Activated CD8-positive, alpha-beta memory T cell treated with anti-CD3 and anti-CD28 coated beads, Interleukin-2, amount 50 U/mL, for 48 hours (primary cell): ENCODE data around the gene FKBP1B.
"Not testable (repeated sequence)": the region's sequence is repeated elsewhere in the genome, so short reads cannot be mapped to it uniquely, and the experiment has no call there.

ENCODE experiments used
- DNase-seq: peaks from one replicate; pipeline ENCODE4 v3.0.0-alpha.2; 2020

The FKBP1B gene

GRCh38 chr2:24072259-24072658 lies 22.7 kb downstream of the FKBP1B start:
- DNase-seq, result no peak

DNA sequence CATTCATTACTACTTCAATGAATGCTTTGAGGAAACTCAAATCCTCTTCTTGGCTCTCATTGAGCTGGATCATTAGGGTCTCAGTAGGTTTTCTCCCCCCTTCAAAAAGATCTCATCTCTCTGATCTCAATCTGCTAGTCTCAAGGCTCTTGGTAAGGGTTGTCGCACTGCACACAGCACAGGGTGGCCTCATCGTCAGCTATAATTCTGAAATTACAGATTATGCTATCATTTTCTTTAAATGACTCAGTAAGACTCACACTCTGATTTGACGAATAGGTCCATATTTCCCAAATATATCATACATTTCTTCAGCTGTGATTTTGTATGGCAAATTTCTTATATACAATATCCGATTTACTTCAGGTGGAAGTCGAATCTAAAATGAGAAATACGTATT lies 24.3 kb downstream of the FKBP1B start:
- peak; percentile 48 for DNase-seq

- DNase-seq, result peak; percentile 37
Measured at GRCh38 chr2:24075259-24075658, 25.7 kb downstream of the FKBP1B start.

- peak; percentile 98 for DNase-seq
Measured at GRCh38 chr2:24075915-24076848, 26.6 kb downstream of the FKBP1B start, which contains the start of gene SF3B6. SF3B6 (minus strand) TSS chr2:24076326; CDS start chr2:24076229, 97 bp downstream.

DNA sequence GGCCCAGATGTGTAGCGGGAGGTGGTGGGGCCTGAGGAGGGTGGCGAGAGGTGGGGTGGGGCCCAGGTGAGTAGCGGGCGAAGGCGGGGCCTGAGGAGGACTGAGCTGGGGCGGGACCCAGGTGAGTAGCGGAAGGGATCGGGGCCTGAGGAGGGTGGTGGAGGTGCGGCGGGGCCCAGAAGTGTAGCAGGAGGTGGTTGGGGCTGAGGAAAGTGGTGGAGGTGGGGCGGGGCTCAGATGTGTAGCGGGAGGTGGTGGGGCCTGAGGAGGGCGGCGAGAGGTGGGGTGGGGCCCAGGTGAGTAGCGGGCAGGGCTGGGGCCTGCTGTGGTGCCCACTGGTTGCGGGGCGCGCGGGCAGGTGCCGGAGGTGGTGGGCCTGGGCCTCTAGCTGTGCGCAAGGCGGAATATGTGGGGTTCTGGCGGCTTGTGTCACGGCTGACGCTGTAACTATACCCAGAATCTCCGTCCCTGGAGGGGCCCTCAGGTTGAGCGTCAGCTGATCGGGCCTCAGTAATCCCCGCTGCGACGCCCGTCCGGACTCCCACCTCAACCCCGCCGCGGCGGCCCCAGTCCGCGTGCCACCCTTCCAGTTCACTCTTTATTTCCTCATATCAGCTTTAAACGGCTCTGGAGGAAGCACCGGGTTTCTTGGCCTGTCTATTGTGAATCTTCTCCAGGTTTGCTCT lies 27.5 kb downstream of the FKBP1B start:
- peak; percentile 59 for DNase-seq

DNA sequence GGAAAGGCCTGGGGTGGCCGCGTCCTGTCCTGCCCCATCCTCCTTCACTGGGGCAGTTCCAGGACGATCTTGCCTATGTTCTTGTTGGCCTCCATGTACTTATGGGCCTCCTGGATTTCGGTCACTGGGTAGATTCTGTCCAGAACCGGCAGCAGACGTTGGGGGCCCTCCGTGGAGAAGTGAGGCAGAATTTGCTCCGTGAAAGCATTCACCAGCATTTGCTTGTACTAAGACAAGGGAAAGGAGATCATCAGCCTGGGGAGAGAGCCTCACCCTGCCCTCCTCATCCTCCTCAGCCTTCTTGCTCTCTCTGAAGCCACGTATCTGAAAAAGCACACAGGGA lies 28.0 kb downstream of the FKBP1B start:
- no peak for DNase-seq

DNA sequence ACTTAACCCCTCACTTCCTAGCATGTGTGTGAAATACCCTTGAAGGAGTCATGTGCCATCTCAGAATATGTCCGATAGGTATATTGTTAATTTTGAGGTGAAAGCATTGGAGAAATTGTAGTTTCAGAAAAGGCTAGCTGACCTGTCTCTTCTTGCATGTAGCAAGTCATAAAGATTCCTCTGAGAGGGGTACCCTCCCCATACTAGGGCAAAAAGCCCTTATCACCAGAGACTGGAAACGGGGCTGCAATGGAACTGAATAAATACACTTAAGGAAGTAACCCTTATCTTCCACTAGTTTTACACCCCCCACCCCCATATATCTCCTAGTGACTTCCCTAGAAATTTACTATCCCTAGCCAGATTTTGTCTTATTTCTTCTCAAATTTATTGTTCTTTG lies 28.3 kb downstream of the FKBP1B start:
- no peak for DNase-seq

DNA sequence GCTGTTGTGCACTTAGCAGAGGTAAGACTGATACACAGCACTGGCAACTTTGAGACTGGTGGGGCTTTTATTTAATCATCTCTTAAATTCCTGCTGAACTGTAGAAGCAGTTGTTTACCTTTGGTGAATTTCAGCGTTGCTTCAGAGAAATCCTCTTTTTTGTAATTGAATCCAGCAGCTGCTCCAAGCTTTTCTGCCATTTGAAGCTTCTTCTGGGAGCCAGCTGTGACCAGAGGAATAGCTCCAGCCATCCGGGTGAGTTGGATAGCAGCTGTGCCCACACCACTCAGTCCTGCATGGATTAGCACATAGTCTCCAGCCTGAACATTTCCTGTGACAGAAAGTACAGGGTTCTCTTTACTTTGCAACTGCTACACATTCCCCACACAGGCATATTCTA lies 31.2 kb downstream of the FKBP1B start:
- DNase-seq, result no peak

GRCh38 chr2:24082787-24083566 lies 33.4 kb downstream of the FKBP1B start:
- DNase-seq, result no peak

- DNase-seq, result no peak
Measured at GRCh38 chr2:24083567-24084385, 34.2 kb downstream of the FKBP1B start.

- DNase-seq, result peak; percentile 97
Measured at GRCh38 chr2:24084386-24085199, 35.1 kb downstream of the FKBP1B start, which contains the start of gene TP53I3. TP53I3 (minus strand) TSS chr2:24084834; CDS start chr2:24084326, 508 bp downstream.

DNA sequence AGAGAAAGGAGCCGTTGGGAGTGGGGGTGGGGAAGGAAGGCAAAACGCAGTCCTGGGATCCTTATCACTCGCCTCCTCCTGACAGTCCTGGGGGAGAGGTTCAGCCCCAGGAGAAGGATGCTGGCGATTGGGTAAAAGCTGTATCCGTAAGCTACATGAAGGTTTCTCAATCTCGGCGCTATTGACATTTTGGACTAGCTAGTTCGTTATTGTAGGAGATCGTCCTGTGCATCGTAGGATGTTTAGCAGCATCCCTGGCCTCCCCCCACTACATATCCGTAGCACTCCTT lies 35.6 kb downstream of the FKBP1B start:
- DNase-seq, result no peak

GRCh38 chr2:24086241-24086640 lies 36.7 kb downstream of the FKBP1B start:
- DNase-seq, result no peak

GRCh38 chr2:24087032-24087431 lies 37.5 kb downstream of the FKBP1B start:
- no peak for DNase-seq

DNA sequence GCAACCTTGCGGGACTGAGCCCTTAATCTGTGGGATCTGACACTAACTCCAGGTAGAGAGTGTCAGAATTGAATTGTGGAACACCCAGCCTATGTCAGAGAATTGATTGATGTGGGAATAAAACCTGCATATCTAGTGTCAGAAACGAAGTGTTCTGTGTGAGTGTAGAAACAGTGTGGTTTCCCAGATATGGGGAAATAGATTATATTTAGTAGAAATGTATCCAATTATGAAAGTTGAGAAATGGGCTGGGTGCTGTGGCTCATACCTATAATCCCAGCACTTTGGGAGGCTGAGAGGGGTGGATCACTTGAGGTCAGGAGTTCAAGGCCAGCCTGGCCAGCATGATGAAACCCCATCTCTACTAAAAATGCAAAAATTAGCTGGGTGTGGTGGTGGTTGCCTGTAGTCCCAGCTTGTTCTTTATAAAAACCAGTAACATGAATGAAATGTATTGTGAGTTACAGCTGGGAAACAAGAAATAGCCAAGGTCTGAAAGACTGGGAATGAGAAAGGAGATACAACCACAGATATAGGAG lies 39.3 kb downstream of the FKBP1B start:
- DNase-seq, result no peak

DNA sequence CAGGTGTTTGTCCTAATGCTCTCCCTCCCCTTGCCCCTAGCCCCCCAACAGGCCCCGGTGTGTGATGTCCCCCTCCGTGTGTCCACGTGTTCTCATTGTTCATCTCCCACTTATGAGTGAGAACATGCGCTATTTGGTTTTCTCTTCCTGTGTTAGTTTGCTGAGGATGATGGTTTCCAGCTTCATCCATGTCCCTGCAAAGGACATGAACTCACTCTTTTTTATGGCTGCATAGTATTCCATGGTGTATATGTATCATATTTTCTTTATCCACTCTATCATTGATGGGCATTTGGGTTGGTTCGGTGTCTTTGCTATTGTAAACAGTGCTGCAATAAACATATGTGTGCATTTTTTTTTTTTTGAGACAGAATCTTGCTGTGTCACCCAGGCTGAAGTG lies 43.7 kb downstream of the FKBP1B start:
- not testable (repeated sequence) for DNase-seq

DNA sequence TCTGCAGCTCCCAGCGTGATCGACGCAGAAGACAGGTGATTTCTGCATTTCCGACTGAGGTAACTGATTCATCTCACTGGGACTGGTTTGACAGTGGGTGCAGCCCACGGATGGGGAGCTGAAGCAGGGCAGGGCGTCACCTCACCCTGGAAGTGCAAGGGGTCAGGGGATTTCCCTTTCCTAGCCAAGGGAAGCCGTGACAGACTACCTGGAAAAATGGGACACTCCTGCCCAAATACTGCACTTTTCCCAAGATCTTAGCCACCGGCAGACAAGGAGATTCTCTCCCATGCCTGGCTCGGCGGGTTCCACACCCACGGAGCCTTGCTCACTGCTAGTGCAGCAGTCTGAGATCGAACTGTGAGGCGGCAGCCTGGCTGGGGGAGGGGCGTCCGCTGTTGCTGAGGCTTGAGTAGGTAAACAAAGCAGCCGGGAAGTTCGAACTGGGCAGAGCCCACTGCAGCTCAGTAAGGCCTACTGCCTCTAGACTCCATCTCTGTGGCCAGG lies 45.7 kb downstream of the FKBP1B start:
- DNase-seq, result not testable (repeated sequence)

GRCh38 chr2:24100732-24101131 lies 51.2 kb downstream of the FKBP1B start:
- DNase-seq, result not testable (repeated sequence)

DNA sequence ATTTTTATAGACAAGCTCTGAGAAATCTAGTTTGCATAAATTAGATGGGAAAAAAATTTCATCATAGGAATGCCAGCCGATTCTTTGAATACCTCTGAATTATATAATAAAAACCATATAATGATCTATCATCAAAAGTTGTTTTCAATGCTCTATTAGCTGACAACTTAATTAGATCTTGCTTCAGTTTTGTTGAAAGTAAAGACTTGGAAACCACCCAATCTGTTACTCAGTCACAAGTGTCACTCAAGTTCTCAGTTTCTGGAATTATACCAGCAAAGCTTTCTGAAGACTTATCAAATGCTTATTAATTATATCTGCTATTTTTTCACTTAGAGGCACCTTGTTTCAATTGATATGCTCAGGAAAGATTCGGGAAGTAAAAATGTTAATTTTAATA lies 52.5 kb downstream of the FKBP1B start:
- DNase-seq, result no peak

GRCh38 chr2:24102677-24103076 lies 53.1 kb downstream of the FKBP1B start:
- DNase-seq, result no peak

- DNase-seq, result no peak
Measured at GRCh38 chr2:24104110-24104650, 54.6 kb downstream of the FKBP1B start.
